Activated T-cell treated with anti-CD3 and anti-CD28 coated beads for 24 hours (primary cell): ENCODE data around the gene PPIB.
"Not testable (repeated sequence)": the region's sequence is repeated elsewhere in the genome, so short reads cannot be mapped to it uniquely, and the experiment has no call there.

Source experiments
- DNase-seq: peaks from one replicate; pipeline ENCODE4 v3.0.0-alpha.2; 2020; ENCODE audit warnings: low read depth

PPIB gene

DNA sequence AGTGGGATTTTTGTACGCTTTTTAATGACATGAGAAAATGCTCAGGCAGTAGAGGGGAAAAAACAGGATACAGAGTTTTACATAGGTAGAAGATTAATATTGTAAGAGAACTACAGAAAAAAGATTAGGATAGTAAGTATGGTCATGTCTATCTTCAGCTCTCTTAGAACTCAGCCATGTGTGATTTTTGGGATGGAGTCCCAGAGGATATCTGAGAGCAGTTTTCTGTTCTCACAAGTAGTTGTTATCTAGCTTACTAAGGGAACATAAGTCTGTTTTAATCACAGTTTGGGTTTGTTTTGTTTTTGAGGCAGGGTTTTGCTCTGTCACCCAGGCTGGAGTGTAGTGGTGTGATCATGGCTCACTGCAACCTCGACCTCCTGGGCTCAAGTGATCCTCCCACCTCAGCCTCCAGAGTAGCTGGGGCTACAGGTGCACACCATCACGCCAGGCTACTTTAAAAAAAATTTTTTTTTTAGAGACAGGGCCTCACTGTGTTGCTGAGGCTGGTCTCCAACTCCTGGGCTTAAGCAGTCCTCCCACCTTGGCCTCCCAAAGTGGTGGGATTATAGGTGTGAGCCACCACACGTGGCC is 52.6 kb downstream of the PPIB start:
- DNase-seq = not testable (repeated sequence)

DNA sequence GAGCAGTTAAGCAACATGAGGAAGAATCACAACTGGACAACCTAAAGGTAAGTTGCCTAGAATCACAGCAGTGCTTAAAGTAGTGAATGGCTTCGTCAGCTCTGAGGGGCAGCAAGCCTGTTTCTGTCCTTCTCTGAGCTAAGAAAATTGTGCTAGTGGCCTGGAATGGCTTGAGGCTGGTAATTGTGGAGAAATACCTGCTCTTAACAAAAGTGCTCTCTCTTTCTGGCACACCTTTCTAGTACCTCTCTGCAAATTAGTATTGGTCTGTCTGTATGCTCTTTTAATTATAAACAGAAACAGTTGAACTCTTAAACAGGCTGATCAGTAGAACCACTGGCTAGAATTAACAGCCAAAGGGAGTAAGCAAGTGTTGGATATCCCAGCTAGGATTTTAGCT is 55.5 kb downstream of the PPIB start:
- no peak for DNase-seq
